ENCODE data around the gene HGFAC. TPM values are rescaled to one million over a fixed set of nuclear protein-coding genes. Genes with fewer than 3 reads are reported as not detected.

Gene HGFAC
- total RNA-seq, 4 donors from 2014 or later: 0.52 to 2.3 TPM; not detected in 2

DNA sequence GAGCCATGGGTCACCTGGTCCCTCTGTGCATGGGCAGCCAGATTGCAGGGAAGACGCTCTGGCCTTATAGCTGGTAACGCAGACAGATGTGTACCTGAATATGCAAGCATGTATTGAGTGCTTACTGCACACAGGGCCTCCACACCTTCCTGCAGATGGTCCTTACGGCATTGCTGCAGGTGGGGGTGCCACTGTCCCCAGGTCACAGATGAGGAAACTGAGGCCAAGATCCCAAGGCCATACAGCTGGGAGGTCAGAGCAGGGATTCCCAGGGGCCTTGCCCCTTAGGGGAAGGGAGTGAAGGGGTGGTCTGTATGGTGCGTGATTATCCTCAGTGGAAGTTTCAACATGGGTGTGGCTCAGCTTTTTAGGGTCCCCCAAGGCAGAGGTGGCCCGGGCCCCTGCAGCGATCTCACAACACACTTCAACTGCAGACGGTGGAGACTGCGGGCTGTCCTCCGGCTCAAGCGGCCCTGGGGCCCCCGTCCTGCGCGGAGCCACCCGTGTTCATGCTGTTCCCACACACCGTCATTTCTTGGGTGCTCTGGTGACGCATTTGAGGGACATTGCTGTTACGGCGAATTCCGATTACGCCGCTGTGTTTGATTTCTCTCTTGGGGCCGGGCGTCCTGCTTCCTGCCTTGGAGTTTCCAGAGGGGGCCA is 29.5 kb downstream of the HGFAC start:
- Histone ChIP-seq H3K27ac (replicated peaks in 1 of 4) (no peak overlapping the region), H3K27me3 (peaks cover 0 to 61% (median 0%) of the 10 kb centered on the region in 4 donors), H3K9me3 (no peaks in the 10 kb centered on the region), H3K4me1 (peaks cover 0 to 17% (median 0%) of the 10 kb centered on the region in 4 donors), H3K36me3 (no peaks in the 10 kb centered on the region), H3K4me3 (no peak overlapping the region)
- intact Hi-C loops (cut with DNase I): no loop called here
- 91% methylated on average over 23 of the region's 23 CpGs for WGBS
- TF ChIP-seq, protein P1, sequence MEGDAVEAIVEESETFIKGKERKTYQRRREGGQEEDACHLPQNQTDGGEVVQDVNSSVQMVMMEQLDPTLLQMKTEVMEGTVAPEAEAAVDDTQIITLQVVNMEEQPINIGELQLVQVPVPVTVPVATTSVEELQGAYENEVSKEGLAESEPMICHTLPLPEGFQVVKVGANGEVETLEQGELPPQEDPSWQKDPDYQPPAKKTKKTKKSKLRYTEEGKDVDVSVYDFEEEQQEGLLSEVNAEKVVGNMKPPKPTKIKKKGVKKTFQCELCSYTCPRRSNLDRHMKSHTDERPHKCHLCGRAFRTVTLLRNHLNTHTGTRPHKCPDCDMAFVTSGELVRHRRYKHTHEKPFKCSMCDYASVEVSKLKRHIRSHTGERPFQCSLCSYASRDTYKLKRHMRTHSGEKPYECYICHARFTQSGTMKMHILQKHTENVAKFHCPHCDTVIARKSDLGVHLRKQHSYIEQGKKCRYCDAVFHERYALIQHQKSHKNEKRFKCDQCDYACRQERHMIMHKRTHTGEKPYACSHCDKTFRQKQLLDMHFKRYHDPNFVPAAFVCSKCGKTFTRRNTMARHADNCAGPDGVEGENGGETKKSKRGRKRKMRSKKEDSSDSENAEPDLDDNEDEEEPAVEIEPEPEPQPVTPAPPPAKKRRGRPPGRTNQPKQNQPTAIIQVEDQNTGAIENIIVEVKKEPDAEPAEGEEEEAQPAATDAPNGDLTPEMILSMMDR (IDR thresholded peaks at IDR 0.05): no peak
- TF ChIP-seq EP300 (IDR thresholded peaks at IDR 0.05) (no peak), POLR2A (IDR thresholded peaks at IDR 0.05; ENCODE audit: low read depth) (no peak), POLR2AphosphoS5 (IDR thresholded peaks at IDR 0.05) (no peak)
- DNase-seq (ENCODE audit: extremely low spot score): no peak

DNA sequence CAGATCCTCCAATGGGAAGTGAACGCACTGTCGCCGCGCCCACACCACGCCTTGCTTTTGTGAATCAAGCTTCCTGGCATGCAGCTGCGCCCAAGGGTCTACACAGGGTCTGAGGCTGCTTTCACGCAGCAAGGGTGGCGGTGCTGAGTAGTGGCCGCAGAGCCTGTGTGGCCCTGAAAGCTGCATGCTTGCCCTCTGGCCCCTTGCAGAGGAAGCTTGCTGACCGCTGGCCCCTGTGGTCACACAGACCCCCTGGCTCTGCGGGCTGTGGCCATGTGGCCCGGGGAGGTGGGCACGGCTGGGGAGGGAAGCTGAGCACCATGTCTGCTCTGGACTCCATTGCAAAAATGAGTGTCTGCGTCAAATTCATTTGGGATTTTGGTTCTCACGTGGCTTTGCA is 30.1 kb downstream of the HGFAC start:
- WGBS: 90% methylated on average over 15 of the region's 15 CpGs
- peaks cover 0 to 60% (median 0%) of the 10 kb centered on the region in 4 donors for H3K27me3 ChIP-seq
- peaks cover 0 to 6% (median 0%) of the 10 kb centered on the region in 4 donors for H3K36me3 ChIP-seq
- H3K4me1 ChIP-seq: peaks cover 0 to 17% (median 0%) of the 10 kb centered on the region in 4 donors
- no peak for TF ChIP-seq POLR2AphosphoS5 (IDR thresholded peaks at IDR 0.05)
- TF ChIP-seq, protein P1 (IDR thresholded peaks at IDR 0.05): no peak
- TF ChIP-seq POLR2A (IDR thresholded peaks at IDR 0.05; ENCODE audit: low read depth): no peak
- TF ChIP-seq EP300 (IDR thresholded peaks at IDR 0.05): no peak
- intact Hi-C loops (cut with DNase I): no loop called here
- no peaks in the 10 kb centered on the region for H3K9me3 ChIP-seq
- H3K27ac ChIP-seq (replicated peaks in 1 of 4): no peak overlapping the region
- DNase-seq (ENCODE audit: extremely low spot score): no peak
- no peak overlapping the region for H3K4me3 ChIP-seq

DNA sequence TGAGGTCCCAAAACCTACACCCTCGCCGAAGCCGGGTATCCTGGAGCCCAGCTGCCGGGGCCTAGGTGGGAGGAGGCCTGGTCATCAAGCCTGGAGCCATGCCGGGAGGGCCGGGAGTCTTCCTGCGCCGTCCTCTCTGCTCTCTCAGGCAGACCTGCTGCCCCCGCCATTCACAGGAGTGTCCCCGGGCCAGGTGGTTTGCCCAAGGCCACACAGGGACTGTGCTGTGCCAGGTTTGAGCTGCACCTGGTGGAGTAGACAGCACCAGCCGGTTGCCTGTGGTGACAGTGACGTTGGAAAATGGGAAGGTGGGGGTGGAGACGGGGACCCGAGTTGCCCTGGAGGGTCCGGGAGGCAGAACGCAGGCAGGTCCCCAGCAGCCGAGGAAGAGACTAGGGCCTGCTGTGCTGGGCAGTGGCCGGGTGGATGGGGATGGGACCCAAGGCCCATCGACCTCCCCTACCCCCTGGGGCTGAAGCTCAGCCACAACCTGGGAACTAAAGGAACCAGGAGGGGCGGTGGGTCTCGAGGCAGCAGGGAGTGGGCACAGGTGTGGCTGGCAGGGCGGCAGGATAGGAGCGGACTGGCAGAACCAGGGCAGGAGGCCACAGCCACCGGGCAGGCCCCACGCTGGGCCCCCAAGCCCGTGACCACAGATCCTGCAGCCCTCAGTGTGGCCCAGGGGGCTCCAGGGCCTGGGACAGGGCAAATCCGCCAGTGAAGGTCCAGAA is 30.8 kb downstream of the HGFAC start:
- no peak overlapping the region for H3K27ac ChIP-seq (replicated peaks in 1 of 4)
- TF ChIP-seq EP300 (IDR thresholded peaks at IDR 0.05) (no peak), POLR2AphosphoS5 (IDR thresholded peaks at IDR 0.05) (no peak), POLR2A (IDR thresholded peaks at IDR 0.05; ENCODE audit: low read depth) (no peak)
- TF ChIP-seq, protein P1 (IDR thresholded peaks at IDR 0.05): no peak
- H3K27me3 ChIP-seq: peaks cover 0 to 65% (median 0%) of the 10 kb centered on the region in 4 donors
- H3K4me3 ChIP-seq: no peak overlapping the region
- intact Hi-C loops (cut with DNase I): no loop called here
- H3K4me1 ChIP-seq: peaks cover 0 to 17% (median 0%) of the 10 kb centered on the region in 4 donors
- H3K36me3 ChIP-seq: peaks cover 0 to 8% (median 0%) of the 10 kb centered on the region in 4 donors
- H3K9me3 ChIP-seq: no peaks in the 10 kb centered on the region
- no peak for DNase-seq (ENCODE audit: extremely low spot score)
- WGBS: 93% methylated on average over 18 of the region's 27 CpGs

DNA sequence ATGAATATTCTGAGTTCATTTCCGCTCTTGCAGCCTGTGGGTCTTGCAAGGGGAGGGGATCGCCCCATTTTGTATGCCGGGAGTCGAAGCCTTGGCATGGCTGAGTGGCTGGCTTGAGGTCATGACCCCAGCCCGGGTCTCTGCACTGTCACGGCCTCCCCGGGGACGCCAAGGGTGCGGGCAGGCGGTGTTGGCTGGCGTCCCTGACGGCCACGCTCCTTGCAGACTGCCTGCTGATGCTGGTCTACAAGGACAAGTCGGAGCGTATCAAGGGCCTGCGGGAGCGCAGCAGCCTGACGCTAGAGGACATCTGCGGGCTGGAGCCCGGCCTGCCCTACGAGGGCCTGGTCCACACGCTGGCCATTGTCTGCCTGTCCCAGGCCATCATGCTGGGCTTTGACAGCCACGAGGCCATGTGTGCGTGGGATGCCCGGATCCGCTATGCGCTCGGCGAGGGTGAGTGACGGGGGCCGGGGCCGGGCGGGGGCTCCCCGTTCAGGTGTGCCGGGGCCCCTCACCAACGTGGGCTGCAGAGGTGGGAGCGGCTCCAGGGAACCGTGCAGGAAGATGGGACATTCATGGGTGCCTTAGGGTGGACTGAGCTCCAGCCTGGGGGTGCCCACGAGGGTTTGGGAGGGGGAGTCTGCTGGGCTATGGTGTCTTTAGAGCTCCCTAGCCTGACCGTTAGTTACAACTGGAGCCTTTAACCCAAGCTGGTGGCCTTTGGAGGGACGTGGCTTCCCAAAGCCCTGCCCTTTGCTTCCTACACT is 31.6 kb downstream of the HGFAC start:
- H3K27me3 ChIP-seq: peaks cover 0 to 72% (median 0%) of the 10 kb centered on the region in 4 donors
- peaks cover 0 to 8% (median 0%) of the 10 kb centered on the region in 4 donors for H3K36me3 ChIP-seq
- WGBS: 89% methylated on average over 25 of the region's 41 CpGs
- H3K4me3 ChIP-seq: no peak overlapping the region
- DNase-seq (ENCODE audit: extremely low spot score): no peak
- H3K4me1 ChIP-seq: peaks cover 0 to 17% (median 0%) of the 10 kb centered on the region in 4 donors
- TF ChIP-seq POLR2A (IDR thresholded peaks at IDR 0.05; ENCODE audit: low read depth): no peak
- TF ChIP-seq, protein P1 (IDR thresholded peaks at IDR 0.05): no peak
- no peak for TF ChIP-seq EP300 (IDR thresholded peaks at IDR 0.05)
- no peak for TF ChIP-seq POLR2AphosphoS5 (IDR thresholded peaks at IDR 0.05)
- H3K9me3 ChIP-seq: no peaks in the 10 kb centered on the region
- intact Hi-C loops (cut with DNase I): no loop called here
- no peak overlapping the region for H3K27ac ChIP-seq (replicated peaks in 1 of 4)
